HepG2 (cell line): Measurements from ENCODE around the gene SP6. TPM values are rescaled to one million over a fixed set of nuclear protein-coding genes. Genes with fewer than 3 reads are reported as not detected.

Experiments
- HNRNPL ChIP-seq: fragments of 200-400 bp; formaldehyde crosslinking; IDR thresholded peaks from 2 replicates; pipeline ENCODE4 v1.6.1; 2017; ENCODE audit warnings: mild to moderate bottlenecking, low read depth, low read length
- MYNN ChIP-seq: sonication (generic); formaldehyde crosslinking; IDR thresholded peaks from 2 replicates; pipeline ENCODE4 v1.4.0; 2020; ENCODE audit warnings: mild to moderate bottlenecking, low read depth, missing genetic modification reagents
- TFAP4 ChIP-seq: sonication (generic); IDR thresholded peaks from 2 replicates; pipeline ENCODE4 v1.6.1; 2016; ENCODE audit warnings: low read depth, borderline replicate concordance
- TFE3 ChIP-seq: IDR thresholded peaks from 2 replicates; pipeline ENCODE4 v1.6.1; 2016
- ZBTB3 ChIP-seq: sonication (generic); formaldehyde crosslinking; IDR thresholded peaks from 2 replicates; pipeline ENCODE4 v1.4.0; 2020; ENCODE audit warnings: low read depth, mild to moderate bottlenecking, moderate library complexity, missing genetic modification reagents, borderline replicate concordance
- ZBTB49 ChIP-seq: sonication (generic); formaldehyde crosslinking; IDR thresholded peaks from 2 replicates; pipeline ENCODE4 v1.4.0; 2020; ENCODE audit warnings: missing genetic modification reagents, borderline replicate concordance
- ZC3H4 ChIP-seq: sonication (generic); formaldehyde crosslinking; IDR thresholded peaks from 2 replicates; pipeline ENCODE4 v1.4.0; 2020; ENCODE audit warnings: missing genetic modification reagents, borderline replicate concordance
- ZFP91 ChIP-seq: sonication (generic); formaldehyde crosslinking; IDR thresholded peaks from 2 replicates; pipeline ENCODE4 v1.9.0; 2022; ENCODE audit warnings: missing genetic modification reagents, mild to moderate bottlenecking, borderline replicate concordance
- ZNF280B ChIP-seq: sonication (generic); formaldehyde crosslinking; IDR thresholded peaks from 2 replicates; pipeline ENCODE4 v1.5.0; 2020; ENCODE audit warnings: missing genetic modification reagents, mild to moderate bottlenecking, borderline replicate concordance
- ZNF484 ChIP-seq: sonication (generic); formaldehyde crosslinking; IDR thresholded peaks from 2 replicates; pipeline ENCODE4 v1.5.1; 2020; ENCODE audit warnings: mild to moderate bottlenecking, low read depth, missing genetic modification reagents, borderline replicate concordance
- ZNF512B ChIP-seq: sonication (generic); formaldehyde crosslinking; IDR thresholded peaks from 2 replicates; pipeline ENCODE4 v1.5.1; 2020; ENCODE audit warnings: missing genetic modification reagents, mild to moderate bottlenecking, borderline replicate concordance
- ZNF781 ChIP-seq: sonication (generic); formaldehyde crosslinking; IDR thresholded peaks from 2 replicates; pipeline ENCODE4 v1.5.1; 2020; ENCODE audit warnings: borderline replicate concordance, mild to moderate bottlenecking, missing genetic modification reagents; ENCODE audit errors: not compliant biosample characterization
- ZSCAN21 ChIP-seq: sonication (generic); formaldehyde crosslinking; IDR thresholded peaks from 2 replicates; pipeline ENCODE4 v1.8.0; 2022; ENCODE audit warnings: mild to moderate bottlenecking, missing genetic modification reagents, moderate library complexity, borderline replicate concordance
- polyA plus RNA-seq, 8 experiments: library from polyadenylated mRNA; depleted of rRNA in 3 of 8; stranded (reverse) in 7 of 8; unstranded in 1 of 8; fragments of >200 nt; fragmentation: Illumina TruSeq in 4 of 8; extraction: Trizol in 4 of 8; gene quantifications; 2 replicates each; pipeline versions ENCODE4 v1.2.1 to v1.2.3, GENCODE V29; 2011 to 2016; ENCODE audit warnings: low read depth in 4 of 8, missing spikeins in 1 of 8, mixed read lengths in 1 of 8; ENCODE audit not compliant: insufficient read depth in 1 of 8
- total RNA-seq, 5 experiments: library from RNA; depleted of rRNA; stranded (reverse); fragments of >200 nt; fragmentation: Illumina TruSeq; extraction: Trizol; gene quantifications; 2 replicates each; pipeline ENCODE4 v1.2.3, GENCODE V29; 2016; ENCODE audit warnings: low read depth in 1 of 5

SP6 gene
- total and polyA plus RNA-seq, 2 of the 13 experiments (the other 11 are each of a cell fraction or from before 2014, with no cell fraction given): 0.07 TPM

- TF ChIP-seq ZBTB49 (no peak; the same call in 1 of the 2 replicates), TFAP4 (0 out of 2 replicates have a peak, but pooled peaks have one; percentile 10), ZFP91 (CRISPR knock-in tag) (no peak; the same call in 1 of the 2 replicates), ZNF484 (no peak), ZBTB3 (CRISPR knock-in tag) (no peak), TFE3 (CRISPR knock-in tag) (no peak; the same call in 1 of the 2 replicates), MYNN (CRISPR knock-in tag) (no peak), ZNF280B (CRISPR knock-in tag) (peak; percentile 59; the same call in 1 of the 2 replicates), ZC3H4 (CRISPR knock-in tag) (no peak), ZNF781 (CRISPR knock-in tag) (no peak), ZSCAN21 (CRISPR knock-in tag) (peak; percentile 90), HNRNPL (peak; percentile 98), ZNF512B (no peak)
Observed at GRCh38 chr17:47895856-47896671, 45.1 kb upstream of the SP6 start, which contains the start of gene SP2 (continued).
